Measurements from ENCODE around the gene NOP53.

The NOP53 gene

GRCh38 chr19:47755762-47756626 lies 10.6 kb downstream of the NOP53 start:
- in situ Hi-C loops (cut with HindIII; ENCODE audit: low pct_ligation_motif_present, low sequenced_read_pairs): no loop called here
- peaks cover 72% of the 10 kb centered on the region for H3K36me3 ChIP-seq (replicated peaks)

DNA sequence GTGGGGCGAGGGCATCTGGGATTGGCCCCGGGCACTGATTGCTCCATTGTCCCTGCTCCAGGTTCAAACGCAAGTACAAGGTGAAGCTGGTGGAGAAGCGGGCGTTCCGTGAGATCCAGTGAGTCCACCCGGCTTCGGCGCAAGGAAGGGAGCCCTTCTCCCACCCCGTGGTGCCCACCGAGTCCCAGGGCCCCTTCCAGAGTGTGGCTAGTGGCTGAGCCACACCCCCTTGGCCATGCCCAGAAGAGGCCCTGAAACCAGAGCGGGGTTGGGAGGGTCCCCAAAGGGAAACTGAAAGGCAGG lies 11.2 kb downstream of the NOP53 start:
- H3K36me3 ChIP-seq (replicated peaks): peaks cover 66% of the 10 kb centered on the region
- no peak overlapping the region for H3K4me3 ChIP-seq (ENCODE audit: low read depth, low read length)
- no peaks in the 10 kb centered on the region for H3K27me3 ChIP-seq (replicated peaks)
- TF ChIP-seq CTCF (IDR thresholded peaks at IDR 0.05; ENCODE audit: low read depth, low read length, missing control alignments): no peak
- in situ Hi-C loops (cut with HindIII; ENCODE audit: low pct_ligation_motif_present, low sequenced_read_pairs): no loop called here
- DNase-seq: no peak
- no peak overlapping the region for H3K27ac ChIP-seq

More at GRCh38 chr19:47755762-47756626, 10.6 kb downstream of the NOP53 start:
- H3K27ac ChIP-seq: no peak overlapping the region
- DNase-seq: no peak
- no peak for TF ChIP-seq CTCF (IDR thresholded peaks at IDR 0.05; ENCODE audit: low read depth, low read length, missing control alignments)
- H3K27me3 ChIP-seq (replicated peaks): no peaks in the 10 kb centered on the region
- no peak overlapping the region for H3K4me3 ChIP-seq (ENCODE audit: low read depth, low read length)

GRCh38 chr19:47756953-47757608 lies 11.7 kb downstream of the NOP53 start:
- in situ Hi-C loops (cut with HindIII; ENCODE audit: low pct_ligation_motif_present, low sequenced_read_pairs): no loop called here
- H3K36me3 ChIP-seq (replicated peaks): peaks cover 64% of the 10 kb centered on the region
- DNase-seq: no peak

DNA sequence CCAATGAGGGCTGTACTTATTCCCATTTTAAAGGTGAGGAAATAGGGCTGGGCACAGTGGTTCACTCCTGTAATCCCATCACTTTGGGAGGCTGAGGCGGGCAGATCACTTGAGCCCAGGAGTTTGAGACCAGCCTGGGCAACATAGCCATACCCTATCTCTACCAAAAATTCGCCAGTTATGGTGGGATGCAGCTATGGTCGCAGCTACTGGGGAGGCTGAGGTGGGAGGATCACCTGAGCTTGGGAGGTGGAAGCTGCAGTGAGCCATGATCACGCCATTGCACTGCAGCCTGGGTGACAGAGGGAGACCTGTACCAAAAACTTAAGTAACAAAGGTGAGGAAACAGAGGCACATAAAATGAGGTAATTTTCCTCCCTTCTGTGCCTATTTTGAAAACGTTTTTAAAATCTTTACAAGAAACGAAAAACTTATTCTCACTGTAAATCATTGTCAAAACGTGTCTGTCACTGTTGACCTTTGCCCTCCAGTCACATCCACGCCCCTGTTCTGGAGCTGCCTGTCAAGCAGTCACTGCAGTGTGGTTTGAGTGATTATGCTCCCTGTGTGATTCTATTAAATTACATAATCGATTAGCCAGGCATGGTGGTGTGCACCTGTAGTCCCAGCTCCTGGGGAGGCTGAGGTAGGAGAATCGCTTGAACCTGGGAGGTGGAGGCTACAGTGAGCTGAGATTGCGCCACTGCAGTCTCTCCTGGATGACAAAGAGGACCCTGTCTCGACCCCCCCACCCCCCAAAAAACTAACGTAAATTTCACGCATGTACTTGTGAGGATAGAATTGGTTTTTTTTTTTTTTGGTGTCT lies 12.5 kb downstream of the NOP53 start:
- H3K27ac ChIP-seq: no peak overlapping the region
- in situ Hi-C loops (cut with HindIII; ENCODE audit: low pct_ligation_motif_present, low sequenced_read_pairs): no loop called here
- no peak for TF ChIP-seq CTCF (IDR thresholded peaks at IDR 0.05; ENCODE audit: low read depth, low read length, missing control alignments)
- peaks cover 56% of the 10 kb centered on the region for H3K36me3 ChIP-seq (replicated peaks)
- no peak for DNase-seq
- no peak overlapping the region for H3K4me3 ChIP-seq (ENCODE audit: low read depth, low read length)
- no peaks in the 10 kb centered on the region for H3K27me3 ChIP-seq (replicated peaks)

More at GRCh38 chr19:47756953-47757608, 11.7 kb downstream of the NOP53 start:
- no peak for TF ChIP-seq CTCF (IDR thresholded peaks at IDR 0.05; ENCODE audit: low read depth, low read length, missing control alignments)
- Histone ChIP-seq H3K27ac (no peak overlapping the region), H3K27me3 (replicated peaks) (no peaks in the 10 kb centered on the region), H3K4me3 (ENCODE audit: low read depth, low read length) (no peak overlapping the region)

DNA sequence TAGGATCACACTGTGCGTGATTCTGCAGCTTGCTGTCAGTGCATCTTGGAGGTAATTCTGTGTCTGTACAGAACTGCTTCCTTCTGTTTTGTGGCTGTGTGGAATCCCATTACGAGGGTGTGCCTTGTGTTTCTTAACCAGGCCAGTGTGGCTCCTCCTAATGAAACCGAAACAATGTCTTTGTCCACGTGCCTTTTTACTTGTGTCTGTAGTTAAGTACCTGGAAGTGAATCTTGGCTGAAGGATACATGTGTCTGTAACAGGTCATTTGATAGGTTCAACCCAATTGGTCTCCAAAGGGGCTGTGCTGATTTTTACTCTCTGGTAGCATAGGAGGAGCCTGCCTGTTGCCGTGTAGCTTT lies 13.1 kb downstream of the NOP53 start:
- DNase-seq: no peak
- Histone ChIP-seq H3K36me3 (replicated peaks) (peaks cover 50% of the 10 kb centered on the region), H3K27ac (no peak overlapping the region), H3K4me3 (ENCODE audit: low read depth, low read length) (no peak overlapping the region), H3K27me3 (replicated peaks) (no peaks in the 10 kb centered on the region)
- no peak for TF ChIP-seq CTCF (IDR thresholded peaks at IDR 0.05; ENCODE audit: low read depth, low read length, missing control alignments)
- in situ Hi-C loops (cut with HindIII; ENCODE audit: low pct_ligation_motif_present, low sequenced_read_pairs): no loop called here

All from brain microvascular endothelial cell (primary cell).